AG08395 (cell line): Measurements from ENCODE around the gene ENTPD1.
"Not testable (repeated sequence)": the region's sequence is repeated elsewhere in the genome, so short reads cannot be mapped to it uniquely, and the experiment has no call there.

Experiments used
- DNase-seq: peaks from one replicate; pipeline ENCODE4 v3.0.0; 2012; ENCODE audit warnings: mixed read lengths, low spot score

The ENTPD1 gene

GRCh38 chr10:95759233-95759826 lies 3.4 kb downstream of the ENTPD1 start:
- no peak for DNase-seq

GRCh38 chr10:95761939-95762492 lies 6.1 kb downstream of the ENTPD1 start:
- no peak for DNase-seq

GRCh38 chr10:95767884-95768556 lies 12.1 kb downstream of the ENTPD1 start:
- DNase-seq = no peak

GRCh38 chr10:95770084-95770720 lies 14.2 kb downstream of the ENTPD1 start:
- DNase-seq = no peak

GRCh38 chr10:95773454-95773853 lies 17.5 kb downstream of the ENTPD1 start:
- DNase-seq = not testable (repeated sequence)

GRCh38 chr10:95777638-95778037 lies 21.7 kb downstream of the ENTPD1 start:
- not testable (repeated sequence) for DNase-seq

GRCh38 chr10:95782318-95782717 lies 26.4 kb downstream of the ENTPD1 start:
- DNase-seq = no peak

GRCh38 chr10:95783741-95784140 lies 27.8 kb downstream of the ENTPD1 start:
- DNase-seq = no peak

GRCh38 chr10:95784279-95784913 lies 28.4 kb downstream of the ENTPD1 start:
- DNase-seq = no peak

- DNase-seq = no peak
Observed at GRCh38 chr10:95785317-95785716, 29.4 kb downstream of the ENTPD1 start.

GRCh38 chr10:95785942-95786669 lies 30.1 kb downstream of the ENTPD1 start:
- no peak for DNase-seq

- no peak for DNase-seq
Observed at GRCh38 chr10:95787447-95787846, 31.5 kb downstream of the ENTPD1 start.

- peak; percentile 24 for DNase-seq
Observed at GRCh38 chr10:95788830-95789229, 32.9 kb downstream of the ENTPD1 start.

GRCh38 chr10:95789902-95790301 lies 33.9 kb downstream of the ENTPD1 start:
- DNase-seq = no peak

GRCh38 chr10:95790982-95791381 lies 35.0 kb downstream of the ENTPD1 start:
- DNase-seq = no peak

- no peak for DNase-seq
Observed at GRCh38 chr10:95791425-95791979, 35.5 kb downstream of the ENTPD1 start.

- no peak for DNase-seq
Observed at GRCh38 chr10:95792211-95792780, 36.3 kb downstream of the ENTPD1 start.

- peak; percentile 15 for DNase-seq
Observed at GRCh38 chr10:95792874-95793285, 36.9 kb downstream of the ENTPD1 start.

GRCh38 chr10:95793401-95794045 lies 37.6 kb downstream of the ENTPD1 start:
- DNase-seq = no peak

GRCh38 chr10:95794195-95794594 lies 38.2 kb downstream of the ENTPD1 start:
- DNase-seq = no peak

- no peak for DNase-seq
Observed at GRCh38 chr10:95795602-95796001, 39.6 kb downstream of the ENTPD1 start.
